ENCODE measurements around the gene RAB37.

The RAB37 gene

GRCh38 chr17:74760404-74761105, 23.5 kb downstream of the RAB37 start:
- in situ Hi-C loops (cut with MboI; ENCODE audit: low sequenced_read_pairs), result loop anchor here (10.0 kb wide), 1 partner anchor 106 kb away; no protein-coding TSS in a partner anchor

- in situ Hi-C loops (cut with MboI; ENCODE audit: low sequenced_read_pairs), result loop anchor here (10.0 kb wide), 1 partner anchor 107 kb away; no protein-coding TSS in a partner anchor
Observed at GRCh38 chr17:74761419-74761818, 24.4 kb downstream of the RAB37 start.

- in situ Hi-C loops (cut with MboI; ENCODE audit: low sequenced_read_pairs), result loop anchor here (10.0 kb wide), 1 partner anchor 107 kb away; no protein-coding TSS in a partner anchor
Observed at GRCh38 chr17:74761931-74762330, 24.9 kb downstream of the RAB37 start.

DNA sequence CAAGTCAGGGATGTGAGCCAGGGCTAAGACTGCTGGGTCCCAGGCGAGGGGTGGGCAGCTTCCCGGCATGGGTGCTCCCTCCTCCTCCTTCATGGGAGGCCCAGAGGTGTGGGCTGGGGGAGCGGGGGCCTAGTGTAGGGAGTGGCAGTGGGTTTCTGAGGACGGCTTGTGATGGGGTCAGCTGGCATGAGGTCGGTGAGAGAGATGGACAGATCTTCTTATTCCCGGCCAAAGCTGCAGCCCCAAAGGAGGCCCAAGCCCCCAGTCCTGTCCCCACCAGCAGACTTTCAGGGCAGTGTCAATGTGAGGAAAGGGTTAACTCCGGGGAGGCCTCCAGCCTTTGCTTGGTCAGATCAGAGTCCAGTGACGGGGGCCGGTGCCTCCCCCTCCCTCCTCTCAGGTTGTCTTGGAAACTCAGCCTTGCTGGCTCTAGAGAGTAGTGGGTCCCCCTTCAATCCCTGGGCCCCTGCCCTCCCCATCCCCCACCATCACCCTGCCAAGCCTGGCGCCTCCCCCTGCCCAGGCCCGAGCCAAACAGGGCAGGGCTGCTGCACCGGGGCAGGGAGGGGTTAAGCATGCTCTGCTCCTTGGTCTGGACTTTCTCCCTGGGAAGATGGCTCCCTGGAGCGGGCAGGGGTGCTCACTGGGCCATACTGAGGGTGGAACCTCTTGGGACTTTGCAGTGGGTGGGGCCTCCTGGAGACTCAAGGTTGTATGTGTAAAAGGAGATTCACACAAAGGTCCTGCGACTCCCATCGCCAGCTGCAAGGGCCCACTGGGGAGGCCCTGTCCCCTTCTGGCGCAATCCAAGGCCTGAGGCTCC, 26.7 kb downstream of the RAB37 start:
- in situ Hi-C loops (cut with MboI; ENCODE audit: low sequenced_read_pairs), result loop anchor here (10.0 kb wide), 1 partner anchor 109 kb away; no protein-coding TSS in a partner anchor

GRCh38 chr17:74764751-74765286, 27.8 kb downstream of the RAB37 start:
- in situ Hi-C loops (cut with MboI; ENCODE audit: low sequenced_read_pairs), result loop anchor here (10.0 kb wide), 1 partner anchor 110 kb away; no protein-coding TSS in a partner anchor

- in situ Hi-C loops (cut with MboI; ENCODE audit: low sequenced_read_pairs), result loop anchor here (10.0 kb wide), 1 partner anchor 112 kb away; no protein-coding TSS in a partner anchor
Observed at GRCh38 chr17:74766413-74766812, 29.4 kb downstream of the RAB37 start.

DNA sequence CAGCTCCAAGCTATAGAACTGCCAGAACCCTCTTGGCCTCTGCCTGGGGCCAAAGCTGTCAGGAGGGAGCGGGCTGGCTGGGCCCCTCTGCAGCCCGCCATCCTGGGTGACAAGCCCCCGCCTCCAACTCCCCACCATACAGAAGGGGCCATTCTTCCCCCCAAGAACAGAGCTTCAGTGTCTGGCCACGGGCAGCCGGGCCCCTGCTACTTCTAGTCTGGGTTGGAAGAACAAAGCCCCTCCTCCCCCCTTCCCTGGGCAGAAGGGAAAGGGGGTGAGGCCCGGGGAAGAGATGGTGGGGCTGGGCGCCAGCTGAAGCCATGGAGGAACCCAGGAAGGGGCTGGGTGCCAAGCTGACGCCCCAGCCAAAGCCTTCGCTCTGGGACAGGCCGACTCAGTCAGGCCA, 30.1 kb downstream of the RAB37 start:
- in situ Hi-C loops (cut with MboI; ENCODE audit: low sequenced_read_pairs), result loop anchor here (10.0 kb wide), 1 partner anchor 112 kb away; no protein-coding TSS in a partner anchor

DNA sequence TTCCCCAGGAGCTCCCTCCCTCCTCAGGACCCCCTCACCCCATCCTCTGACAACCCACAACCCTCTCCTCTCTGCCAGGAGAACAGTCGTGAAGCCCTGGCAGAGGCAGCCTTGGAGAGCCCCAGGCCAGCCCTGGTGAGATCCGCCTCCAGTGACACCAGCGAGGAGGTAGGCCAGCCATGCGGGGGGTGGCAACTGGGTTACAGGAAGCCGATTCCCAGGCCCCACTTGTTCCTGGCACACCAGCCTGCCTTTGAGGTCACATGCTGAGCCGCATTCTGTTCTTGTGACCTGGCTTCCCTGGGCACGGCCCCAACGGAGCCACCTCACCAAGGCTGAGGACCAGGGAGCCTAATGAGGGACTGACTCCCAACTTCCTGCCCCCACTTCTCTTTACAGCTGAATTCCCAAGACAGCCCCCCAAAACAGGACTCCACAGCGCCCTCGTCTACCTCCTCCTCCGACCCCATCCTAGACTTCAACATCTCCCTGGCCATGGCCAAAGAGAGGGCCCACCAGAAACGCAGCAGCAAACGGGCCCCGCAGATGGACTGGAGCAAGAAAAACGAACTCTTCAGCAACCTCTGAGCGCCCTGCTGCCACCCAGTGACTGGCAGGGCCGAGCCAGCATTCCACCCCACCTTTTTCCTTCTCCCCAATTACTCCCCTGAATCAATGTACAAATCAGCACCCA, 31.2 kb downstream of the RAB37 start:
- in situ Hi-C loops (cut with MboI; ENCODE audit: low sequenced_read_pairs), result loop anchor here (10.0 kb wide), 1 partner anchor 113 kb away; no protein-coding TSS in a partner anchor

DNA sequence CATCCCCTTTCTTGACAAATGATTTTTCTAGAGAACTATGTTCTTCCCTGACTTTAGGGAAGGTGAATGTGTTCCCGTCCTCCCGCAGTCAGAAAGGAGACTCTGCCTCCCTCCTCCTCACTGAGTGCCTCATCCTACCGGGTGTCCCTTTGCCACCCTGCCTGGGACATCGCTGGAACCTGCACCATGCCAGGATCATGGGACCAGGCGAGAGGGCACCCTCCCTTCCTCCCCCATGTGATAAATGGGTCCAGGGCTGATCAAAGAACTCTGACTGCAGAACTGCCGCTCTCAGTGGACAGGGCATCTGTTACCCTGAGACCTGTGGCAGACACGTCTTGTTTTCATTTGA, 31.7 kb downstream of the RAB37 start:
- in situ Hi-C loops (cut with MboI; ENCODE audit: low sequenced_read_pairs), result loop anchor here (10.0 kb wide), 1 partner anchor 114 kb away; no protein-coding TSS in a partner anchor

GRCh38 chr17:74769266-74769855, 32.3 kb downstream of the RAB37 start:
- in situ Hi-C loops (cut with MboI; ENCODE audit: low sequenced_read_pairs), result loop anchor here (10.0 kb wide), 1 partner anchor 115 kb away; no protein-coding TSS in a partner anchor

- in situ Hi-C loops (cut with MboI; ENCODE audit: low sequenced_read_pairs), result loop anchor here (10.0 kb wide), 1 partner anchor 115 kb away; no protein-coding TSS in a partner anchor
Observed at GRCh38 chr17:74769856-74770497, 32.9 kb downstream of the RAB37 start.

DNA sequence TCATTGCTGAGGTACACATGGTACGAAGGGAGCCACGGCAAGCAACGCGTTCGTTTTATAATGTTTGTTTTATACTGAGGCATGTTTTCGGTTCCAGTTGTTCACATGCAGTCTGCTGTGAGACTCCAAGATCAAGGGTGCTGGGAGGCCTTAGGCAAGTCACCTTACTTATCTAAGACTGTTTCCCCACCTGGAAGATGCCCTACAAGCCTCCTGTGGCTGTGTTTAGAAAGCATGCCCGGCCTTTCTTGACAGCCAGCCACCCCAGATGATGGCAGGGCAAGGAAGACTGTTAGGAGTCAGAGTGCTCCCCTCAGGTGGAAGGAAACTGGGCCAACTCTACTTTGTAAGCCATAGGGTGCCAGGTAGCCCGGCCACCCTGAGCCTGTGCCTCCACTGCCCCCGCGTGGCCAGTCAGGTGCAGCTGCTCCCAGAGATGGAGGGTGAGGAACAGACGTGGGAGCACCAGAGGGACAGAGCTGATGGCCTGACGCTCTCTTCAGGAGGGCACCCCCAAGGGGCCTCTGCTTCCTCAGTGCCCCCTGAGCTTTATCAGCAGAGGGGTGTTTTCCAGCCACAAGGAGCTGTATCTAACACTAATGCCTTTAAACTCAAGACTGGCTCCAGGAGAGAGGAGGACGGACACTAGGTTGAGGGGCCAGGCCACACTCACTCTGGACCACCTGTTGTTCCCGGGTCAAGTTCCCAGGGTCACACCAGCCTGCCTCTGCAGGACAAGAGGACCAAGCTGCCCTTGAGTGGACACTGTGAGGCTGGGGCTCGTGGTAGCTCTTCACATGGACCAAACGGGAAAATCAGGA, 33.7 kb downstream of the RAB37 start:
- in situ Hi-C loops (cut with MboI; ENCODE audit: low sequenced_read_pairs), result no loop called here

DNA sequence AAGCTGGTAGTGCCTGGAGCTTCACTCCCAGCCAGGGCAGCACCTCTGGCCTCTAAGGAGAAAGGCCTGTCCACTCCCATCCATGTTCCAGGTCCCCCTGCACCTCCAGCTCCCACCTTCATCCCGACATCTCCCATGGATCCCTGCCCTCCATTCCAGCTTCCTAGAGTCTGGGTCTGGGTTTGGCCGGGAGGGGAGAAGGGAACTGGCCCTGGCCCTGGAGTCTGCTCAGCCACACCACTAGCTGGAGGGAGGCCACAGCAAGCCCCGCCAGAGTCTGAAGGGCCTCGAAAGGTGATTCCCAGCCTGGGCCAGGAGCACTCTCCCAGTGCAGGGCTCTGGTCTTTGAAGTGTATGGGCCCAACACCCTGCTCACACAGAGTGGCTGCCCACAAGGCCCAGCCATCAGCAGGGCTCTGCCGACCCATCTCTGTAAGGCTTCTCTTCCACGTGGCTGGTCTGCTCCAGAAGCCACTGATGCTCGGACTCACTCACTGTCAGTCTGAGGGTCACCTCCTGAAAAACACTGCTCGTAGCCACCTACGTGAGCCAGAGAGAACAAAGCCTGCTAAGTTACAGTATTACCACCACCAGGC, 34.4 kb downstream of the RAB37 start:
- in situ Hi-C loops (cut with MboI; ENCODE audit: low sequenced_read_pairs), result no loop called here

- in situ Hi-C loops (cut with MboI; ENCODE audit: low sequenced_read_pairs), result no loop called here
Observed at GRCh38 chr17:74772053-74772452, 35.0 kb downstream of the RAB37 start.

DNA sequence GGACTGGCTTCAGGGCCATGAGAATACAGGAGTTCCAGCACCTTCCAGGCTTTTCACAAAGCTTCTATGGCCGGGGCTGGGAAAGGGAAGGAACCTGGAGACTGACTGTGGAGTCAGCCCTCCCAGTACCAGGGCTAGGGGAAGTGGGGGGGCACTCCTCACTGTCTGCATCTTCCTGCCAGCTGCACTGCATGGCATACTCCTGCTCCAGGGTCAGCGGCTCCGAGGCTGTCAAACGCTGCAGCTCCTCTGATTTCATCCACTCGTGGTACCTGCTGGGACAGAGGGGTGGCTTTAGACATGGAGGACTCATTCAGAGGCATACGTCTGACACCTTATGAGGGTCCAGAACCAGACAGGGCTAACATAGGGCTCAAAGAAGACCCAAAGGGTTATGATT, 36.4 kb downstream of the RAB37 start:
- in situ Hi-C loops (cut with MboI; ENCODE audit: low sequenced_read_pairs), result no loop called here

- in situ Hi-C loops (cut with MboI; ENCODE audit: low sequenced_read_pairs), result no loop called here
Observed at GRCh38 chr17:74773871-74774286, 36.8 kb downstream of the RAB37 start.

GRCh38 chr17:74775409-74776043, 38.5 kb downstream of the RAB37 start:
- in situ Hi-C loops (cut with MboI; ENCODE audit: low sequenced_read_pairs), result no loop called here
